ENCODE data around the gene OBI1. TPM values are rescaled to one million over a fixed set of nuclear protein-coding genes. Genes with fewer than 3 reads are reported as not detected.

OBI1 gene
- total RNA-seq, 6 donors from 2014 or later = 4.9 to 14.9 (median 8.1) TPM

DNA sequence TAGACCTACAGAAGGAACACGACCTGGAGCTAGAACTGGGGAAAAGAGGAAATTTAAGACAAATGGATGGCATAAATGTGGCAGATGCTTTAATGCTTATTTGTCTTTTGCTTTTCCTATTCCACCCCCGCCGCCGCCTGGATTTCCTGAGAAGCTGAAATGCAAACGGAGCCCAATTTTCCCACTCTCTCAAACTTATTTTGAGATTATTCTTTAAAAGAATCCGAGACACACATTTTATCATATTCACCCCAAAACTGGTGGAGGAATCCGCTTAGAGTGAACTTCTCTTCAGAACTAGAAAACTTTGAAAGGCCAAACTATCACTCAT is 61.4 kb downstream of the OBI1 start:
- Histone ChIP-seq H3K36me3 (no peaks in the 10 kb centered on the region), H3K27me3 (peaks cover 0 to 91% (median 53%) of the 10 kb centered on the region in 4 donors), H3K4me3 (no peak overlapping the region), H3K9me3 (no peaks in the 10 kb centered on the region), H3K4me1 (peaks cover 14 to 30% (median 22%) of the 10 kb centered on the region in 4 donors), H3K27ac (no peak overlapping the region)
- whole genome bisulfite sequencing, 2 donors = 17 to 21% methylated on average over 7 of the region's 7 CpGs
- DNase-seq = no peak
- TF ChIP-seq POLR2AphosphoS5 (IDR thresholded peaks at IDR 0.05) = no peak
- TF ChIP-seq, protein P1, sequence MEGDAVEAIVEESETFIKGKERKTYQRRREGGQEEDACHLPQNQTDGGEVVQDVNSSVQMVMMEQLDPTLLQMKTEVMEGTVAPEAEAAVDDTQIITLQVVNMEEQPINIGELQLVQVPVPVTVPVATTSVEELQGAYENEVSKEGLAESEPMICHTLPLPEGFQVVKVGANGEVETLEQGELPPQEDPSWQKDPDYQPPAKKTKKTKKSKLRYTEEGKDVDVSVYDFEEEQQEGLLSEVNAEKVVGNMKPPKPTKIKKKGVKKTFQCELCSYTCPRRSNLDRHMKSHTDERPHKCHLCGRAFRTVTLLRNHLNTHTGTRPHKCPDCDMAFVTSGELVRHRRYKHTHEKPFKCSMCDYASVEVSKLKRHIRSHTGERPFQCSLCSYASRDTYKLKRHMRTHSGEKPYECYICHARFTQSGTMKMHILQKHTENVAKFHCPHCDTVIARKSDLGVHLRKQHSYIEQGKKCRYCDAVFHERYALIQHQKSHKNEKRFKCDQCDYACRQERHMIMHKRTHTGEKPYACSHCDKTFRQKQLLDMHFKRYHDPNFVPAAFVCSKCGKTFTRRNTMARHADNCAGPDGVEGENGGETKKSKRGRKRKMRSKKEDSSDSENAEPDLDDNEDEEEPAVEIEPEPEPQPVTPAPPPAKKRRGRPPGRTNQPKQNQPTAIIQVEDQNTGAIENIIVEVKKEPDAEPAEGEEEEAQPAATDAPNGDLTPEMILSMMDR (IDR thresholded peaks at IDR 0.05) = no peak
- ATAC-seq (ENCODE audit: low FRiP score in 2 of 2) = no peak

DNA sequence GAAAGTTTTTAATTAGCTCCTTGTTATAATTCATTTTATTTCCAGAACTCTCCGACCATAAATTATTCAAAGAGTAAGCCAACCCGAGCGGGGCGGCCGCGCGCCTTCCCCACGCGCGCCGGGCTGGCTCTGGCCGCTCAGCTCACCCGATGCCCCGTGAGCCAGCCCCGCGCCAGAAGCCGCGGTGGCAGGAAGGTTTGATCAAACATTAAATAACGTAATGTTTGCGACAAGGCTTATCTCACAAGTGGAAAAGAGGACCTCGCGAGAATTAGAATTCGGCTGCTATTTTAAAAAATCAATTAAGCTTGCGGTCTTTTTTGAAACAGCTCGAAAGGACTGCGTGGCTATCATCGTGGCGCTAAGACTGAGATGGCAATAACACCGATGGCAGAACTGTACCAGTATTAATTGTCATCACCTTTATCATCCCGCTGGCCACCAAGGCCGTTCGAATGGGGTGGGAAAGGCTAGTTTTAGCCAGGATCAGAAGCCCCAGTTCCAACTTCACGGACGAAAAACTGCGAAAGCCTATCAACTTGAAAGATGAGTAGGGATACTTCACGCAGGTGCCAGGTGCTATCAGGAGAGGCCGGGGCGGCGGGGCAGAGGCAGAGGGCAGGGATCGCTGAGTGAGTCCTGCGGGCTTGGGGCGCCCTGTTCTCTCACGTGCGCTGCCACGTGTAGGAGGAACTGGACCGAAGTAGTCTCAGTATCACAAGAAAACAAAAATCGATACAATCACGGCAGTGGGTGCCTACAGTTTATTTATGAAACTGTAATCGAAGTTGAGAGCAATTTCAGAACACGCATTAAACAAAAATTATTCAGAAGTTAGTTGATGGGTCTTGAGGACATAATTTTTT is 62.0 kb downstream of the OBI1 start:
- H3K4me3 ChIP-seq = peak overlapping the region in 1 of 4 donors; percentile 22

DNA sequence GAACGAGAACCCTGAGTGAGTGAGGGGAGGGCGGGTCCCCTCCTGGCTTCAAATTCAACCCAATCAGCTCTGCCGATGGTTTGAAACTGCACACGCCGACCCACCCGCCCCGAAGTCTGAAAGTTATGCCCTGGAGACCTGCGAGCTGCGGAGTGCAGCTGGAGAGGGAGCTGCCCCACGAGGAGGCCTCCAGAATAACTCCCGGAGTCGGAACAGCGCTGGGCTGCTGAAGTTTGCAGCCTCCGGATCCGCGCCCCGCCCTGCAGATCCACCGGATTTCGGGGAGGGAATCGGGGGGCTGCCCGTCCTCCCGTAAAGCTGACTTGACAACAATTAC is 62.6 kb downstream of the OBI1 start:
- Histone ChIP-seq H3K36me3 (no peaks in the 10 kb centered on the region), H3K27ac (no peak overlapping the region), H3K4me3 (peak overlapping the region in 1 of 4 donors; percentile 22), H3K27me3 (peaks cover 0 to 88% (median 46%) of the 10 kb centered on the region in 4 donors), H3K4me1 (peaks cover 8 to 22% (median 15%) of the 10 kb centered on the region in 4 donors), H3K9me3 (no peaks in the 10 kb centered on the region)
- WGBS, 2 donors = 8 to 9% methylated on average over 6 to 22 of the region's 22 CpGs
- ATAC-seq (ENCODE audit: low FRiP score in 2 of 2) = no peak
- TF ChIP-seq POLR2A (IDR thresholded peaks at IDR 0.05) = no peak
- TF ChIP-seq POLR2AphosphoS5 (IDR thresholded peaks at IDR 0.05) = no peak
- TF ChIP-seq, protein P1 (IDR thresholded peaks at IDR 0.05) = no peak
- no peak for TF ChIP-seq EP300 (IDR thresholded peaks at IDR 0.05)
- no peak for DNase-seq

More for the DNA sequence above, 62.0 kb downstream of the OBI1 start:
- Histone ChIP-seq H3K27ac (no peak overlapping the region), H3K36me3 (no peaks in the 10 kb centered on the region), H3K4me1 (peaks cover 10 to 26% (median 18%) of the 10 kb centered on the region in 4 donors), H3K9me3 (no peaks in the 10 kb centered on the region), H3K27me3 (peaks cover 0 to 88% (median 49%) of the 10 kb centered on the region in 4 donors)
- DNase-seq (peak in 1 of 2 donors; percentile 78), ATAC-seq (ENCODE audit: low FRiP score in 2 of 2) (no peak)
- TF ChIP-seq, protein P1 (IDR thresholded peaks at IDR 0.05) = no peak
- no peak for TF ChIP-seq EP300 (IDR thresholded peaks at IDR 0.05)
- no peak for TF ChIP-seq POLR2A (IDR thresholded peaks at IDR 0.05)
- 8 to 11% methylated on average over 38 to 50 of the region's 50 CpGs for WGBS, 2 donors

DNA sequence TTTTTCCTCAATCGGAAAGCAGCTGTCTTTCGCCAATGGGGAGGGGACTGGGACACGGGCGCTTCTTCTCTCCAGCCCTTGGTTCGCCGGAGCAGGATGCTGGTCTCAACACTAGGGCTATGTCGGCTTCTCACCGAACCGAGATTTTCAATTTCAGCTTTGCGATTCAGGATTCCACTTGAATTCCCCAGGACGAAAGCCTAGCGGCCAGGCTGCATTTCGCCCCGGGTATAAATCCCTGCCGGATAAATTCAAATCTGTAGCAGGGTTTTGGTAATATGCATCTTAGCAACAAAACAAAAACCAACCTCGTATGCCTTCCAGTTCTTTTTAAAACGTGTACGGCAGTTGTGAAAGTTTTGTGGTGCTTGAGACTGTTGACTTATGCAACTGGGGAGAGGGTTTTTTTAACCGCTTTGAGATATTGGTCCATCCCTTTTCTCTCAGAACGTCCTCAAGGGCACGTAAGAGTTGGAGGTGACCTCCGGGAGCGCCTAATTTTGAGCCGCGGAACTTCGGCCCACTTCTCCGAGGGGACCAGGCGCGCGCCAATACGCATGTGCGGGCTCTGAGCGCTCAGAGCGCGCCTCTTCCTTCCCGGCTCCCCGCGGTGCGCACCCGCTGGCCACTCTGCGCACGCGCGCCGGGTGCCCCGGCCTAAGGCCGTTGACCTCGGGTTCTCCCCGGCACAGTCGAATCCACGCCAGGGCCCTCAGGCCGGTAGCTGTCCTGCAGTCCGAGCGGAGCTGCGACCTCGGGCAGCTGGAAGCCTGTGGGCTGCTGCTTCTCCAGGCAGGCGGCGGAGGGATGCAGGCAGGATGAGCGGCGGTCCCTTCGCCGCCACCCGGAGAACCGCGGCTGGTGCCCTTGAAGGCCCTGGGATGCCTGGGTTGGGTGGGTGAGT is 63.2 kb downstream of the OBI1 start:
- TF ChIP-seq POLR2AphosphoS5 (IDR thresholded peaks at IDR 0.05) (no peak), EP300 (IDR thresholded peaks at IDR 0.05) (no peak), POLR2A (IDR thresholded peaks at IDR 0.05) (no peak)
- TF ChIP-seq, protein P1 (IDR thresholded peaks at IDR 0.05) = no peak
- H3K36me3 ChIP-seq = no peaks in the 10 kb centered on the region
- ATAC-seq (ENCODE audit: low FRiP score in 2 of 2) (peak in 1 of 2 donors; percentile 68), DNase-seq (peak in 1 of 2 donors; percentile 84)
- 8 to 11% methylated on average over 19 to 39 of the region's 65 CpGs for WGBS, 2 donors
- no peaks in the 10 kb centered on the region for H3K9me3 ChIP-seq
- H3K4me1 ChIP-seq = peaks cover 5 to 18% (median 11%) of the 10 kb centered on the region in 4 donors
- peak overlapping the region in 1 of 4 donors; percentile 22 for H3K4me3 ChIP-seq
- H3K27ac ChIP-seq = no peak overlapping the region
- peaks cover 0 to 83% (median 40%) of the 10 kb centered on the region in 4 donors for H3K27me3 ChIP-seq

All from upper lobe of left lung (tissue), 6 donors.